Activated CD4-positive, alpha-beta T cell treated with anti-CD3 and anti-CD28 coated beads, Interleukin-2, Interleukin-6, amounts not matched to agents 100 ng/mL and 50 ng/mL, durations not matched to agents 16 hours and 8 hours (primary cell): ENCODE results near the gene TMIE.
"Not testable (repeated sequence)": the region's sequence is repeated elsewhere in the genome, so short reads cannot be mapped to it uniquely, and the experiment has no call there.

ENCODE experiments used
- DNase-seq: peaks from one replicate; pipeline ENCODE4 v3.0.0-alpha.2; 2020

TMIE gene

GRCh38 chr3:46729038-46729437 is 27.8 kb downstream of the TMIE start:
- no peak for DNase-seq

- DNase-seq, result no peak
These were observed 29.6 kb downstream of the TMIE start for GRCh38 chr3:46730819-46731218.

GRCh38 chr3:46731795-46732194 is 30.6 kb downstream of the TMIE start:
- DNase-seq, result peak; percentile 59

- DNase-seq, result no peak
These were observed 32.0 kb downstream of the TMIE start for GRCh38 chr3:46733026-46733800.

GRCh38 chr3:46734773-46735172 is 33.6 kb downstream of the TMIE start:
- no peak for DNase-seq

- DNase-seq, result no peak
These were observed 35.0 kb downstream of the TMIE start for GRCh38 chr3:46736006-46736872.

- no peak for DNase-seq
These were observed 36.1 kb downstream of the TMIE start for GRCh38 chr3:46737329-46737731.

GRCh38 chr3:46739565-46739964 is 38.4 kb downstream of the TMIE start:
- DNase-seq, result not testable (repeated sequence)

GRCh38 chr3:46742992-46743585 is 41.9 kb downstream of the TMIE start:
- no peak for DNase-seq

GRCh38 chr3:46746711-46747110 is 45.5 kb downstream of the TMIE start:
- no peak for DNase-seq

- no peak for DNase-seq
These were observed 47.0 kb downstream of the TMIE start for GRCh38 chr3:46748170-46748569.

GRCh38 chr3:46749129-46749528 is 47.9 kb downstream of the TMIE start:
- DNase-seq, result no peak

- no peak for DNase-seq
These were observed 49.4 kb downstream of the TMIE start for GRCh38 chr3:46750555-46751038.

- DNase-seq, result not testable (repeated sequence)
These were observed 51.9 kb downstream of the TMIE start for GRCh38 chr3:46753127-46753526.

- DNase-seq, result no peak
These were observed 54.5 kb downstream of the TMIE start for GRCh38 chr3:46755646-46756045.

- DNase-seq, result no peak
These were observed 55.5 kb downstream of the TMIE start for GRCh38 chr3:46756642-46757041.

GRCh38 chr3:46759239-46760167 is 58.3 kb downstream of the TMIE start:
- no peak for DNase-seq
